CD14-positive monocyte (primary cell): ENCODE data around the gene KSR1. TPM values are rescaled to one million over a fixed set of nuclear protein-coding genes. Genes with fewer than 3 reads are reported as not detected.

Source experiments
- DNase-seq, 3 donors: peaks; one replicate each; pipeline ENCODE4 v3.0.0-alpha.2; 2011 to 2022
- H2AFZ ChIP-seq: 2 replicates; pipeline ENCODE4 v1.6.0; 2012; ENCODE audit warnings: mild to moderate bottlenecking, low read depth, low read length, inconsistent platforms; ENCODE audit not compliant: insufficient read depth, poor library complexity, severe bottlenecking
- H3K27ac ChIP-seq, 2 donors: 1 replicate in 1 of 2; 2 replicates in 1 of 2; pipeline ENCODE4 v1.5.1; 2012 to 2013; ENCODE audit warnings: low read length in 2 of 2, control low read depth in 1 of 2, inconsistent platforms in 1 of 2, low read depth in 1 of 2, mild to moderate bottlenecking in 1 of 2
- H3K27me3 ChIP-seq, 2 donors: one replicate each; pipeline versions ENCODE4 v1.6.0 to v1.6.1; 2011 to 2013; ENCODE audit warnings: low read length in 2 of 2; ENCODE audit not compliant: control insufficient read depth in 2 of 2, insufficient read depth in 2 of 2
- H3K36me3 ChIP-seq, 2 donors: replicated peaks in 1 of 2; 1 replicate in 1 of 2; 2 replicates in 1 of 2; pipeline versions ENCODE4 v1.5.1 to v1.6.1; 2012 to 2013; ENCODE audit warnings: low read length in 2 of 2, control low read depth in 1 of 2, inconsistent platforms in 1 of 2, mild to moderate bottlenecking in 1 of 2; ENCODE audit not compliant: insufficient read depth in 2 of 2, control insufficient read depth in 1 of 2
- H3K4me1 ChIP-seq, 2 donors: 1 replicate in 1 of 2; 2 replicates in 1 of 2; pipeline versions ENCODE4 v1.5.1 to v1.6.1; 2012 to 2013; ENCODE audit warnings: low read length in 2 of 2, control low read depth in 1 of 2, inconsistent platforms in 1 of 2, mild to moderate bottlenecking in 1 of 2, moderate library complexity in 1 of 2; ENCODE audit not compliant: insufficient read depth in 2 of 2, control insufficient read depth in 1 of 2
- H3K4me2 ChIP-seq: replicated peaks from 2 replicates; pipeline ENCODE3; 2012; ENCODE audit warnings: low read length, moderate library complexity, mild to moderate bottlenecking; ENCODE audit not compliant: poor library complexity, severe bottlenecking; ENCODE audit errors: extremely low read depth
- H3K4me3 ChIP-seq, 3 experiments: fragments of 200-600 bp in 1 of 3; sonication (generic) in 1 of 3; replicated peaks in 1 of 3; 1 replicate in 2 of 3; 2 replicates in 1 of 3; pipeline ENCODE4 v1.5.1; 2011 to 2013; ENCODE audit warnings: low read length in 3 of 3, mild to moderate bottlenecking in 3 of 3, control low read depth in 2 of 3, low read depth in 2 of 3, inconsistent platforms in 1 of 3, moderate library complexity in 1 of 3
- H3K79me2 ChIP-seq: 2 replicates; pipeline ENCODE4 v1.6.0; 2012; ENCODE audit warnings: mild to moderate bottlenecking, control low read depth, inconsistent platforms, low read length, moderate library complexity; ENCODE audit not compliant: insufficient read depth
- H3K9ac ChIP-seq: 2 replicates; pipeline ENCODE4 v1.6.0; 2017; ENCODE audit warnings: low read length, mild to moderate bottlenecking; ENCODE audit not compliant: insufficient read depth, poor library complexity, severe bottlenecking
- H3K9me3 ChIP-seq, 2 donors: replicated peaks in 1 of 2; 1 replicate in 1 of 2; 2 replicates in 1 of 2; pipeline versions ENCODE4 v1.5.1 to v1.6.1; 2012 to 2013; ENCODE audit warnings: low read length in 2 of 2, control low read depth in 1 of 2; ENCODE audit not compliant: control insufficient read depth in 1 of 2, insufficient read depth in 1 of 2
- H4K20me1 ChIP-seq: 2 replicates; pipeline ENCODE4 v1.6.0; 2012; ENCODE audit warnings: mild to moderate bottlenecking, low read length, control low read depth, moderate library complexity; ENCODE audit not compliant: insufficient read depth
- H3K27ac Mint-ChIP-seq, 7 donors: one replicate each; pipeline ENCODE4 v1.8.0; 2020; ENCODE audit warnings: mild to moderate bottlenecking in 7 of 7, mixed read lengths in 7 of 7, moderate library complexity in 6 of 7, inconsistent platforms in 2 of 7
- H3K27me3 Mint-ChIP-seq, 3 donors: one replicate each; pipeline ENCODE4 v1.8.0; 2021 to 2022; ENCODE audit warnings: low read depth in 3 of 3, mild to moderate bottlenecking in 3 of 3, mixed read lengths in 3 of 3, moderate library complexity in 3 of 3, inconsistent platforms in 1 of 3
- H3K36me3 Mint-ChIP-seq, 2 donors: one replicate each; pipeline ENCODE4 v1.8.0; 2020; ENCODE audit warnings: mixed read lengths in 2 of 2, inconsistent platforms in 1 of 2, mild to moderate bottlenecking in 1 of 2
- H3K4me1 Mint-ChIP-seq: one replicate; pipeline ENCODE4 v1.8.0; 2020; ENCODE audit warnings: mild to moderate bottlenecking, mixed read lengths
- H3K4me3 Mint-ChIP-seq, 2 donors: one replicate each; pipeline ENCODE4 v1.8.0; 2020; ENCODE audit warnings: mild to moderate bottlenecking in 2 of 2, mixed read lengths in 2 of 2, moderate library complexity in 1 of 2
- H3K9me3 Mint-ChIP-seq, 7 donors: one replicate each; pipeline ENCODE4 v1.8.0; 2020 to 2022; ENCODE audit warnings: mixed read lengths in 7 of 7, mild to moderate bottlenecking in 6 of 7, moderate library complexity in 6 of 7, inconsistent platforms in 2 of 7
- WGBS: methylation state at CpG from one replicate; pipeline ENCODE4 v1.1.5; 2013; ENCODE audit warnings: missing lambda C conversion rate; ENCODE audit not compliant: insufficient coverage; 5-methylcytosine and 5-hydroxymethylcytosine counted together
- intact Hi-C, 2 donors: fragments of 100-400 bp; cut with micrococcal nuclease; formaldehyde crosslinking; loops; one replicate each; pipeline versions ENCODE4 v1.15.0 to v1.15.1; 2023
- polyA plus RNA-seq, 3 donors: library from polyadenylated mRNA; depleted of rRNA in 1 of 3; unstranded in 2 of 3; stranded (reverse) in 1 of 3; fragments of 300-500 nt in 2 of 3; fragments of >200 nt in 1 of 3; fragmentation: Illumina TruSeq in 2 of 3; gene quantifications; 1 replicate in 2 of 3; 2 replicates in 1 of 3; pipeline ENCODE4 v1.2.3, GENCODE V29; 2012 to 2021
- TF ChIP-seq, protein P1 (sequence below): fragments of 200-600 bp; IDR thresholded peaks from one replicate; pipeline ENCODE4 v1.8.0; 2022; ENCODE audit warnings: antibody characterized with exemption, mild to moderate bottlenecking

Gene KSR1
- polyA plus RNA-seq, 3 donors: 1.2 to 111 (median 4.2) TPM

DNA sequence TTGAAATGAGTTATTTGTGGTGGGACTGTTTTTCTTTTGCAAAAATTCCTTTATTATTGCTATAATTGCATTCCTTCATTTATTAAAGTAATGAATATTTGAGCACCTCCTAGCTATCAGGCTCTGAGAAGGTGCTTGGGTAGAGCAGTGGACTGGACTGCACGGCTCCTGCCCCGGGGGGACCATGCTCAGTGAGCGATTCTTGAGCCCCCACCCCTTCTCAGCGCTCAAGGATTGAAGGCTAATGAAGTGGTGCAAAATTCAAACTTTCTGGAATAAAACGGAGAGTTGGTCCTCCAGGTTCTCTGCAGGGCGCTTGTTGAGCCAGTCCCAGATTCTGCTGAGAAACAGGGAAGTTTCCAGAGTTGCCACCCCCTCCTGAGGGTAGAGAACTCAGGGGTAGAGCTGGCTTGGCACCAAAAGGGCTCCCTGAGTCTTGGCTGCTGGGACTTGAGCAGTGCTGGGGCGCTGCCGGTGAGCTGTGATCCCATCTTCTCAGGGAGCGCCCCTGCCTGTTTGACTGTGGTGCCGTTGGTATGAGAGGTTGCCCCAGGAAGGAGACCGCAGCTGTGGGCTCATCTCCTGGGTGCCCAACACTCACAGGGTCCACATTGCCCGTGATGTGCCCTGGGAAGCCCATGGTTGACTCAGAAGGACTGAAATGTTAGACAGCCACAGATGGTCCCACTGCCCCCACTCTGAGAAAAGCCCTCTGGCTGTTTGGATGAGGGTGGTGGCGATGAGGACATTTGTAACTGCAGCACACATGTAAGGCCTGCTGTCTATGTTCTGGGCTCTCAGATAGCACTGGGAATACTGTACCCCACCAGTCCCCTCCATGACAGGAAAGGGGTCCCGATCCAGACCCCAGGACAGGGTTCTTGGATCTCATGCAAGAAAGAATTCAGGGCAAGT lies 20.0 kb downstream of the KSR1 start:
- Histone ChIP-seq H3K36me3 (no peaks in the 10 kb centered on the region), H3K9ac (no peak overlapping the region), H3K9me3 (no peaks in the 10 kb centered on the region), H3K27me3 (no peaks in the 10 kb centered on the region), H3K79me2 (peaks cover 94% of the 10 kb centered on the region), H3K27ac (no peak overlapping the region), H2AFZ (no peak overlapping the region), H4K20me1 (peaks cover 93% of the 10 kb centered on the region), H3K4me3 (no peak overlapping the region), H3K4me2 (no peak overlapping the region), H3K4me1 (peaks cover 24 to 50% of the 10 kb centered on the region in 2 donors)
- TF ChIP-seq, protein P1, sequence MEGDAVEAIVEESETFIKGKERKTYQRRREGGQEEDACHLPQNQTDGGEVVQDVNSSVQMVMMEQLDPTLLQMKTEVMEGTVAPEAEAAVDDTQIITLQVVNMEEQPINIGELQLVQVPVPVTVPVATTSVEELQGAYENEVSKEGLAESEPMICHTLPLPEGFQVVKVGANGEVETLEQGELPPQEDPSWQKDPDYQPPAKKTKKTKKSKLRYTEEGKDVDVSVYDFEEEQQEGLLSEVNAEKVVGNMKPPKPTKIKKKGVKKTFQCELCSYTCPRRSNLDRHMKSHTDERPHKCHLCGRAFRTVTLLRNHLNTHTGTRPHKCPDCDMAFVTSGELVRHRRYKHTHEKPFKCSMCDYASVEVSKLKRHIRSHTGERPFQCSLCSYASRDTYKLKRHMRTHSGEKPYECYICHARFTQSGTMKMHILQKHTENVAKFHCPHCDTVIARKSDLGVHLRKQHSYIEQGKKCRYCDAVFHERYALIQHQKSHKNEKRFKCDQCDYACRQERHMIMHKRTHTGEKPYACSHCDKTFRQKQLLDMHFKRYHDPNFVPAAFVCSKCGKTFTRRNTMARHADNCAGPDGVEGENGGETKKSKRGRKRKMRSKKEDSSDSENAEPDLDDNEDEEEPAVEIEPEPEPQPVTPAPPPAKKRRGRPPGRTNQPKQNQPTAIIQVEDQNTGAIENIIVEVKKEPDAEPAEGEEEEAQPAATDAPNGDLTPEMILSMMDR: no peak
- Mint-ChIP-seq H3K27me3 (peaks cover 0 to 2% (median 0%) of the 10 kb centered on the region in 3 donors), H3K36me3 (peaks cover 7 to 8% of the 10 kb centered on the region in 2 donors), H3K4me1 (peaks cover 74% of the 10 kb centered on the region), H3K9me3 (no peaks in the 10 kb centered on the region), H3K4me3 (no peak overlapping the region), H3K27ac (no peak overlapping the region)
- intact Hi-C loops: no loop called here
- 76% methylated on average over 11 of the region's 14 CpGs for WGBS
- no peak for DNase-seq

- peaks cover 28 to 49% of the 10 kb centered on the region in 2 donors for H3K4me1 ChIP-seq
- no peak overlapping the region for H2AFZ ChIP-seq
- no peaks in the 10 kb centered on the region for H3K36me3 ChIP-seq
- H3K79me2 ChIP-seq: peaks cover 94% of the 10 kb centered on the region
- no peak overlapping the region for H3K9ac ChIP-seq
- DNase-seq: no peak
- H3K27ac ChIP-seq: no peak overlapping the region
- no peaks in the 10 kb centered on the region for H3K27me3 ChIP-seq
- WGBS: 66% methylated on average over 4 of the region's 9 CpGs
- H4K20me1 ChIP-seq: peaks cover 90% of the 10 kb centered on the region
- Mint-ChIP-seq H3K27me3 (peaks cover 0 to 2% (median 0%) of the 10 kb centered on the region in 3 donors), H3K27ac (peak overlapping the region in 3 of 7 donors; percentile 17 to 75 (median 30)), H3K4me3 (no peak overlapping the region), H3K36me3 (peaks cover 5 to 6% of the 10 kb centered on the region in 2 donors), H3K4me1 (peaks cover 76% of the 10 kb centered on the region), H3K9me3 (no peaks in the 10 kb centered on the region)
- no peak overlapping the region for H3K4me2 ChIP-seq
- TF ChIP-seq, protein P1: no peak
- H3K4me3 ChIP-seq: no peak overlapping the region
- intact Hi-C loops: no loop called here
- H3K9me3 ChIP-seq: no peaks in the 10 kb centered on the region
Measured at GRCh38 chr17:27477050-27477888, 21.0 kb downstream of the KSR1 start.
